Stomach smooth muscle (tissue), 2 donors: ENCODE data around the gene TLR2.

ENCODE experiments used
- H3K27ac ChIP-seq: one replicate; pipeline ENCODE4 v1.7.0; 2013; ENCODE audit warnings: mild to moderate bottlenecking, low read length, inconsistent platforms
- H3K27me3 ChIP-seq, 2 donors: one replicate each; pipeline ENCODE4 v1.7.0; 2013; ENCODE audit warnings: low read length in 2 of 2; ENCODE audit not compliant: insufficient read depth in 2 of 2, control insufficient read depth in 1 of 2
- H3K36me3 ChIP-seq, 2 donors: one replicate each; pipeline ENCODE4 v1.7.0; 2013; ENCODE audit warnings: low read length in 2 of 2; ENCODE audit not compliant: control insufficient read depth in 2 of 2, insufficient read depth in 2 of 2
- H3K4me1 ChIP-seq: one replicate; pipeline ENCODE4 v1.7.0; 2013; ENCODE audit warnings: low read length; ENCODE audit not compliant: control insufficient read depth, insufficient read depth
- H3K4me3 ChIP-seq, 2 donors: one replicate each; pipeline ENCODE4 v1.7.0; 2013; ENCODE audit warnings: low read length in 2 of 2
- H3K9ac ChIP-seq, 2 donors: one replicate each; pipeline ENCODE4 v1.7.0; 2013; ENCODE audit warnings: low read length in 2 of 2, mild to moderate bottlenecking in 1 of 2
- H3K9me3 ChIP-seq, 2 donors: one replicate each; pipeline ENCODE4 v1.7.0; 2013; ENCODE audit warnings: low read length in 2 of 2; ENCODE audit not compliant: control insufficient read depth in 2 of 2
- donor health status: healthy.
- donor health status: Pancreatic carcinoma.

The TLR2 gene

DNA sequence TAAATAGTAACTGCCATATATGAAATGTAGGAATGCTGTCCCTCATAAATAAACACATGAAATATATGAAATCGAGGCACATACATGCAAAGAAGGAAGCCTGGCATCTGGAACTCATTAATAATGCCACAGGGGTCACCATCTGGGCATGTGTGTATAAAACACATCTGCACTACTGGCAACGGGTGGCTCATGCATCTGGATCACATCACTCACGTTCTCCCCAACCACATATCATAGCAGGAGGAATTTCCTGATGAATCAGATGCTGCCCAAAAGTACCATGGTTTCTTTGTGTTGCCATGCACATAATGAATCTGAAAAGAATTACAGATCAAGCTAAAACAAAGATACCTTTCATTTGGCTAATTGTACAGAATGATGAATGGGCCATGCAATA lies 47.2 kb downstream of the TLR2 start:
- no peaks in the 10 kb centered on the region for H3K27me3 ChIP-seq
- no peak overlapping the region for H3K4me3 ChIP-seq
- H3K4me1 ChIP-seq: no peaks in the 10 kb centered on the region
- H3K27ac ChIP-seq: no peak overlapping the region
- H3K36me3 ChIP-seq: no peaks in the 10 kb centered on the region
- no peak overlapping the region for H3K9ac ChIP-seq
- H3K9me3 ChIP-seq: no peaks in the 10 kb centered on the region

DNA sequence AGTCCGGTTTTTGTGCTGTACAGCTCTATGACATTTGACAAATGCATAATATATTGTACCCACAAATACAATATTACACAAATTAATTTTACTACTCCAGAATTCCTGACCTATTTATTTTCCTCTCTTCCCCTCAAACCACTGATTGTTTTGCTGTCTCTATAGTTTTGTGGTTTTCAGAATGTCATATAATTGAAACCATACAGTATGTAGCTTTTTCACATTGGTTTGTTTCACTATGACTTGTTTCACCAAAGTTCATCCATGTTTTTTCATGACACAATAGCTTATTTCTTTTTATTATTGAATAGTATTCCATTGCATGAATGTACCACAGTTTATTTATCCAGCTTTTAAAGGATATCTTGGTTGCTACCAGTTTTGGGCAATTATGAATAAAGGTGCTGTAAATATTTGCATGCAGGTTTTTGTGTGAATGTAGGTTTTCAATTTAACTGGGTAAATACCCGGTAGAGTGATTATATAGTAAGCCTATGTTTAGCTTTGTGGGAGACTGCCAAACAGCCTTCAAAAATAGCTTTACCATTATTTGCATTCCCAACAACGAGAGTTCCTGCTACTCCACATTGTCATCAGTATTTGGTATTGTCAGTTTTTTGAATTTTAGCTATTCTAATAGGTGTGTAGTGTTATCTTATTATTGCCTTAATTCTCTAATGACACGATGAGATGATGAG lies 49.8 kb downstream of the TLR2 start:
- no peak overlapping the region for H3K4me3 ChIP-seq
- no peak overlapping the region for H3K9ac ChIP-seq
- no peaks in the 10 kb centered on the region for H3K27me3 ChIP-seq
- no peak overlapping the region for H3K27ac ChIP-seq
- no peaks in the 10 kb centered on the region for H3K9me3 ChIP-seq
- no peaks in the 10 kb centered on the region for H3K4me1 ChIP-seq
- no peaks in the 10 kb centered on the region for H3K36me3 ChIP-seq

DNA sequence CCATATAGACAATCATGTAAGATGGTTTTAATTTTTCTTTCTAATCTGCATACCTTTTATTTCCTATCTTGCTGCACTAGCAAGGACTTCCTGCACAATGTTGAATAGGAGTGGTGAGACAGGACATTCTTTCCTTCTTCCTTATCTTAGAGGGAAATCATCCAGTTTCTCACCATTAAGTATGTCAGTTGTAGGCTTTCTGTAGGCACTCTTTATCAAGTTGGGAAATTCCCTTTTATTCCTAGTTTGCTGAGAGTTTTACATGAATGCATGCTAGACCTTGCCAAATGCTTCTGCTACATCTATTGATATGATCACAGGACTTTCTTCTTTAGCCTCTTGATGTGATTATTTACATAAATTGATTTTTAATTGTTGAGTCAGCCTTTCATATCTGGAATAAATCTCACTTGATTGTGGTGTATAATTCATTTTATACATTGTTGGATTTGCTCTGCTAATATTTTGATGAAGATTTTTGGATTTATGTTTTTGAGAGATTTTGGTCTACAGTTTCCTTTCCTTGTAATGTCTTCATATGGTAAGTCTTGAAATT lies 51.9 kb downstream of the TLR2 start:
- Histone ChIP-seq H3K27ac (no peak overlapping the region), H3K27me3 (no peaks in the 10 kb centered on the region), H3K9ac (no peak overlapping the region), H3K4me3 (no peak overlapping the region), H3K9me3 (peaks cover 1 to 2% of the 10 kb centered on the region in 2 donors), H3K4me1 (no peaks in the 10 kb centered on the region), H3K36me3 (no peaks in the 10 kb centered on the region)

DNA sequence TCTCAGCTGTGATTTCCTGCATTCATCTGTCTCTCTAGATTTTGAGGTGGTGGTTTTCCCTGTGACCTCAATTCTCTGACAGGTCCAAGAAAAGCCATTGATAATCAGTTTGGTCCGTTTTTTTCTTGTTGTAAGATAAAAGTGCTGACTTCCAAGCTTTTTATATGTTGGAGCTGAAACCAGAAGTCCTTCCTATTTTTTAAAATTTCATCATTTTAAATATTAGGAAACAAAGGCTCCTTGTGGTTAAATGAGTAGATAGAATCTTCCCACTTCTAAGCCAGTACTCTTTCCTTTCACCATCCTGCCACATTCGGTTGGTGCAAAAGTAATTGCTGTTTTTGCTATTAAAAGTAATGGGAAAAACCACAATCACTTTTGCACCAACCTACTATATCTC lies 57.5 kb downstream of the TLR2 start:
- Histone ChIP-seq H3K4me3 (no peak overlapping the region), H3K27me3 (no peaks in the 10 kb centered on the region), H3K4me1 (no peaks in the 10 kb centered on the region), H3K9ac (no peak overlapping the region), H3K27ac (no peak overlapping the region), H3K36me3 (no peaks in the 10 kb centered on the region), H3K9me3 (peaks cover 3 to 5% of the 10 kb centered on the region in 2 donors)

DNA sequence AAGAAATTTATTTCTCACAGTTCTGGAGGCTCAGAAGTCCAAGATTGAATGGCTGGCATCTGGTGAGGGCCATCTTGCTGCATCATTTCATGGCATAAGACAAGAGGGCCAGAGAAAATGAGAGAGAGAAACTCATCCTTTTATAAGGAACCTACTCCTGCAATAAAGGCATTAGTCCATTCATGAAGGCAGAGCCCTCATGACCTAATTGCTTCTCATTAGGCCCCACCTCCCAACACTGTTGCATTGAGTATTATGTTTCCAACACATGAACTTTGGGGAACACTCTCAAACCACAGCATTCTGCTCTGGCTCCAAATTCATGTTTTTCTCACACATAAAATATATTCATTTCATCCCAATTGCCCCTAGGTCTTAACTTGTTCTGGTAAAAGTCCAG lies 61.6 kb downstream of the TLR2 start:
- no peaks in the 10 kb centered on the region for H3K27me3 ChIP-seq
- peaks cover 3 to 5% of the 10 kb centered on the region in 2 donors for H3K9me3 ChIP-seq
- no peaks in the 10 kb centered on the region for H3K36me3 ChIP-seq
- no peak overlapping the region for H3K4me3 ChIP-seq
- H3K9ac ChIP-seq: no peak overlapping the region
- no peak overlapping the region for H3K27ac ChIP-seq
- peaks cover 2% of the 10 kb centered on the region for H3K4me1 ChIP-seq

DNA sequence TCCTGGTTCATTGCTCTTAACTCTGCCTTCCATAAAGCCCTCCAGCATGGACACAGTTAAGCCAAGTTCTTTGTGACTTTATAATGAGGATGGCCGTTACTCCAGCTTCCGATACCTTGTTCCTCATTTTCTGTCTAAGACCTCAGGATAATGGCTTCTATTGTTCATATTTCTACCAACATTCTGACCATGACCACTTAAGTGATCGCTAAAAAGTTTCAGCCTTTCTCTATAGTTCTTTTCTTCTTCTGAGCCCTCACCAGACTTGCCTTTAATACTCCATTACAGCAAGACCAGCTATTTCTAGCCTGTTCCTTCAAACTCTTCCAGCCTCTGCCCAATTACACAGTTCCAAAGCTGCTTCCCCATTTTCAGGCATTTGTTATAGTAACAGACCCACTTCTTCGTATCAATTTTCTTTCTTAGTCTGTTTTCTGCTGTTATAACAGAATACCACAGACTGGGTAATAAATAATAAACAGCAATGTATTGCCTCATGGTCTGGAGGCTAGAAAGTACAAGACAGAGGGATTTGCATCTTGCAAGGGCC lies 63.4 kb downstream of the TLR2 start:
- Histone ChIP-seq H3K27me3 (no peaks in the 10 kb centered on the region), H3K9me3 (no peaks in the 10 kb centered on the region), H3K4me3 (no peak overlapping the region), H3K4me1 (peaks cover 2% of the 10 kb centered on the region), H3K36me3 (no peaks in the 10 kb centered on the region), H3K27ac (no peak overlapping the region), H3K9ac (no peak overlapping the region)

DNA sequence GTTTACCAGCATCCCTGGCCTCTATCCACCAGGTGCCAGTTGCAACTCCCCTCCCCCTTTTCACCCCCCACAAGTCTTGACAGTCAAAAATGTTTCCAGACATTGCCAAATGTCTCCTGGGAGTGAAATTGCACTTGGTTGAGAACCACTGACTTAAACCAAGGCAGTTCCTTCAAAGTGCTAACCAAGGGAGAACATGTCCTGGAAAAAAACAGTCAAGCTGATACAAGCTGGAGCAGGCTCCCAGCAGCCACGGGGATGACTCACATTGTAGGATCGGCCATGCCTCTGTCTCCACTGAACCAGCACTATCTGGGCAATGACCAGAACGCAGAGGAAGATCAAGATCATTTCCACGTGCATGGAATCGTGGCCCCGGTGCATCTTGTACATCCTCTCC lies 64.3 kb downstream of the TLR2 start:
- Histone ChIP-seq H3K27me3 (no peaks in the 10 kb centered on the region), H3K4me3 (no peak overlapping the region), H3K36me3 (no peaks in the 10 kb centered on the region), H3K4me1 (peaks cover 2% of the 10 kb centered on the region), H3K9ac (no peak overlapping the region), H3K27ac (no peak overlapping the region), H3K9me3 (no peaks in the 10 kb centered on the region)

DNA sequence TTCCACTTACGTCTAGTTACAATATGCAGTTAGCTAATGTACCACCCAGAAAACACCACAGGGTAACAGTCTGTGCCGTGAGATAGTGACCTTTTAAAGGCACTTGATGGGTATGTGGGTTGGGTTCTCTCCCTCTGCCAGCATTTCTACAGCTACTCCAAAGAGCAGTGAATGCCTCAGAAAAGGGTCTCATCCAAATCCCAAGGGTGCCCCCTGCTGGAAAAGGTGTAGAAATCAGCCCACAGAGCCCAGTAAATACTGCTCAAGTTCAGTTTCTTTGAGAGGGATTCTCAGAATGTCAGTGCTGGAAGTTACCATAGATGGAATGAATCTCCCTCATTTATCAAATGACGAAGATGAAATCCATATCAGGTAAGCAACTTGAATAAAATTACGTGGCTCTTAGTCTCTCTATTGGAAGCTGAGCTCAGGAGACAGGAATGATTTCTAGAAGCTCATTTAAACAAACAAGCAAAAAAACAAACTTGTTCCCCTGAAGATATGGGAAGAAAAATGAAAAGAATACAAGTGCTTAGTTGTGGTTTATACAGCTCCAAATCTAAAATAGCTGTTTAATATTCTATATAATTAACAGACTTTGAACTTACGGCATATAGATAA lies 66.2 kb downstream of the TLR2 start:
- H3K4me3 ChIP-seq: no peak overlapping the region
- no peaks in the 10 kb centered on the region for H3K27me3 ChIP-seq
- H3K27ac ChIP-seq: no peak overlapping the region
- H3K9me3 ChIP-seq: peaks cover 0 to 5% of the 10 kb centered on the region in 2 donors
- no peaks in the 10 kb centered on the region for H3K36me3 ChIP-seq
- peaks cover 2% of the 10 kb centered on the region for H3K4me1 ChIP-seq
- H3K9ac ChIP-seq: no peak overlapping the region

DNA sequence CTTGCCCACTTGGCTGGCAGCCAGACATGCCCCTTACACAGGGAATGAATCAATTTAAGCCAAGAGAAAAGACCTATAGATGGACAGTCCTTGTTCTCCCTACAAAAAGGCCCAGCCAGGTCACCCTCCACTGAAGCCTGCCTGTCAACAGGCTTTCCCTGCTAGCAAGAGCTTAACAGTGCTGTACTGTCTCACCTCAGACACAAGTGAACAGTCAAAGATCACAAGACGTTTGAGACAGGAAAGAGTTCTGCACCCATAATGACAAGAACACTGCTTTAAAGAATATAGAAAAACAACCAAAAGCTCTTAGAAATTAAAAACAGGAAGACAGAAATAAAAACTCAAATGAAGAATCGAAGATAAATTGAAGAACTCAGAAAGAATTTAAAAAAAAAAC lies 71.1 kb downstream of the TLR2 start:
- Histone ChIP-seq H3K27me3 (peaks cover 0 to 5% of the 10 kb centered on the region in 2 donors), H3K9ac (no peak overlapping the region), H3K27ac (no peak overlapping the region), H3K4me3 (no peak overlapping the region), H3K4me1 (peaks cover 10% of the 10 kb centered on the region), H3K36me3 (no peaks in the 10 kb centered on the region), H3K9me3 (peaks cover 0 to 5% of the 10 kb centered on the region in 2 donors)
